ENCODE data around the gene C3orf33. TPM values are rescaled to one million over a fixed set of nuclear protein-coding genes. Genes with fewer than 3 reads are reported as not detected.

C3orf33 gene
- total RNA-seq, 1 donor from 2014 or later = 2.7 TPM

GRCh38 chr3:155790272-155790925, 15.7 kb downstream of the C3orf33 start:
- no peak for DNase-seq (ENCODE audit: low spot score)

- no peak for DNase-seq (ENCODE audit: low spot score)
These were observed 20.3 kb downstream of the C3orf33 start for GRCh38 chr3:155785662-155786295.

GRCh38 chr3:155782390-155782953, 23.6 kb downstream of the C3orf33 start:
- no peak for DNase-seq (ENCODE audit: low spot score)

- DNase-seq (ENCODE audit: low spot score) = no peak
These were observed 25.8 kb downstream of the C3orf33 start for GRCh38 chr3:155780291-155780690.

- DNase-seq (ENCODE audit: low spot score) = no peak
These were observed 27.6 kb downstream of the C3orf33 start for GRCh38 chr3:155778462-155778861.

- DNase-seq (ENCODE audit: low spot score) = no peak
These were observed 33.3 kb downstream of the C3orf33 start for GRCh38 chr3:155772801-155773200.

- DNase-seq (ENCODE audit: low spot score) = no peak
These were observed 35.0 kb downstream of the C3orf33 start for GRCh38 chr3:155771126-155771525.

- DNase-seq (ENCODE audit: low spot score) = no peak
These were observed 39.9 kb downstream of the C3orf33 start for GRCh38 chr3:155766206-155766605.

- no peak for DNase-seq (ENCODE audit: low spot score)
These were observed 42.1 kb downstream of the C3orf33 start for GRCh38 chr3:155763870-155764463.

GRCh38 chr3:155760653-155761052, 45.4 kb downstream of the C3orf33 start:
- DNase-seq (ENCODE audit: low spot score) = no peak

- DNase-seq (ENCODE audit: low spot score) = no peak
These were observed 48.5 kb downstream of the C3orf33 start for GRCh38 chr3:155757577-155757976.

- no peak for DNase-seq (ENCODE audit: low spot score)
These were observed 52.9 kb downstream of the C3orf33 start for GRCh38 chr3:155753038-155753639.

GRCh38 chr3:155748611-155749365, 57.3 kb downstream of the C3orf33 start:
- no peak for DNase-seq (ENCODE audit: low spot score)

- no peak for DNase-seq (ENCODE audit: low spot score)
These were observed 58.2 kb downstream of the C3orf33 start for GRCh38 chr3:155747946-155748290.

- no peak for DNase-seq (ENCODE audit: low spot score)
These were observed 58.7 kb downstream of the C3orf33 start for GRCh38 chr3:155747286-155747945.

- DNase-seq (ENCODE audit: low spot score) = no peak
These were observed 59.4 kb downstream of the C3orf33 start for GRCh38 chr3:155746703-155747102.

GRCh38 chr3:155745795-155746550, 60.1 kb downstream of the C3orf33 start:
- DNase-seq (ENCODE audit: low spot score) = no peak

- no peak for DNase-seq (ENCODE audit: low spot score)
These were observed 61.3 kb downstream of the C3orf33 start, which contains the start of gene PLCH1 for GRCh38 chr3:155744626-155745324. PLCH1 (minus strand) TSS chr3:155745071; CDS start chr3:155704224, 40,847 bp downstream.

GRCh38 chr3:155744010-155744625, 62.0 kb downstream of the C3orf33 start:
- DNase-seq (ENCODE audit: low spot score) = no peak

Measured in mesenteric fat pad (tissue), 1 donor.